ENCODE measurements around the gene CAMTA1. TPM values are rescaled to one million over a fixed set of nuclear protein-coding genes. Genes with fewer than 3 reads are reported as not detected.
"Not testable (repeated sequence)": the region's sequence is repeated elsewhere in the genome, so short reads cannot be mapped to it uniquely, and the experiment has no call there.

Gene CAMTA1
- total RNA-seq, 2 donors from 2014 or later = 36.7 to 51.9 TPM

DNA sequence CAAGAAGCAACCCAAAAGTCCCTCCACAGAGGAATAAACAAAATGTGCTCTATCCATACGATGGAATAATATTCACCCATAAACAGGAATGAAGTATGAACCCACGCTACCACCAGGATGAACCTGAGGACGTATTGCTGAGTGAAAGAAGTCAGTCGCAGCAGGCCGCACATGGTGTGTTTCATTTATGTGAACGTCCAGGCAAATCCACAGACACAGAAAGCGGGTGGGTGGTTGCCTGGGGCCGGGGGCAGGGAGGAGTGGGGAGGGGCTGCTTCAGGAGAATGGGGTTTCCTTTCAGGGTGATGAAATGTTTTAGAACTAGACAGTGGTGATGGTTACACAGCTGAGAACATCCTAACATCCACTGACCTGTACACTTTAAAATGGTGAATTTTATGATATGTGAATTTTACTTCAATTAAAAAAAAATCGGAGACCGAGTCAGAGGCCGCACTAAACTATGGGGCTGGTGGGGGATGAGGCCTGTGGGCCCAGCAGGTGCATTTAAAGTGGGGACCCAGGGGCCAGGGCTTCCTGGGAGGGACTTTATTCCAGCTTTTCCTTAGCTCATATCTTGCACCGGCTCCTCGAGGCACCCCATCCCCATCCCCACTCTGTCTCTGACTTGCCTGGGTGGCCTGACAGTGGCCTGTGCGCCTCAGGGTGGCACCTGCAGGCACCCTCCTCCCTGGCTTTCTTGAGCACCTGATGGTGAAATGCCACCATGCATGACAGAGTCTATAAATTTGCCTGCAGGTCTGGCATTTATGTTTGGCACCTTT is 593.3 kb downstream of the CAMTA1 start:
- H3K4me3 Mint-ChIP-seq = no peak overlapping the region
- H3K27me3 Mint-ChIP-seq = peaks cover 26% of the 10 kb centered on the region
- peaks cover 4% of the 10 kb centered on the region for H3K9me3 Mint-ChIP-seq
- H3K36me3 Mint-ChIP-seq (ENCODE audit: low read depth) = no peaks in the 10 kb centered on the region
- ATAC-seq (replicated peaks) = no peak
- H3K27ac Mint-ChIP-seq = no peak overlapping the region
- no peaks in the 10 kb centered on the region for H3K4me1 Mint-ChIP-seq

DNA sequence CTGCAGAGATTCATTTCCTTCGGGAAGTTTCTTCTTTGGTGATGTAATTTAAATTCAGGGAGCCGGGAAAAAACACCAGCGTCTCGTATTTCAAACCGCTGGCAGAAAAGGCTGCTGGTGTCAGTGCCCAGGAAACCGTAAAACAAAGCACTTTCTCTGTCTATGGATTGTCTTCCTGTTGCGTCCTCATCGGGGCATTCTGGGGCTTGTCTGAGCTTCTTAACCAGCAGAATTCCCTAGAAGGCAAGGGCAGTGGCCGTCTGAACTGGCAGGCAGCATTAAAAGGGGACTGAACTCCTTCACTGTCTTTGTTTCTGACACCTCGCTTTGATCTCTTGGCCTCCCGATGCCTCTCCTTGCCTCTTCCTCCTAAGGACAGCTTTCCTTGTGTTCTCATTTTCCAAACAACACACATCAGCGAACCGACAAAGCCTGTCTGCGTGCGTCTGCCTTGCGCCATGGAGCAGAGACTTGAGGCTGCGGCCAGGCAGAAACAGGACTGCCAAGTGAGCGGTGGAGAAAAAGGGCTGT is 594.3 kb downstream of the CAMTA1 start:
- Mint-ChIP-seq H3K4me3 (no peak overlapping the region), H3K4me1 (no peaks in the 10 kb centered on the region), H3K9me3 (peaks cover 4% of the 10 kb centered on the region), H3K27me3 (peaks cover 23% of the 10 kb centered on the region), H3K36me3 (ENCODE audit: low read depth) (no peaks in the 10 kb centered on the region), H3K27ac (no peak overlapping the region)
- no peak for ATAC-seq (replicated peaks)

DNA sequence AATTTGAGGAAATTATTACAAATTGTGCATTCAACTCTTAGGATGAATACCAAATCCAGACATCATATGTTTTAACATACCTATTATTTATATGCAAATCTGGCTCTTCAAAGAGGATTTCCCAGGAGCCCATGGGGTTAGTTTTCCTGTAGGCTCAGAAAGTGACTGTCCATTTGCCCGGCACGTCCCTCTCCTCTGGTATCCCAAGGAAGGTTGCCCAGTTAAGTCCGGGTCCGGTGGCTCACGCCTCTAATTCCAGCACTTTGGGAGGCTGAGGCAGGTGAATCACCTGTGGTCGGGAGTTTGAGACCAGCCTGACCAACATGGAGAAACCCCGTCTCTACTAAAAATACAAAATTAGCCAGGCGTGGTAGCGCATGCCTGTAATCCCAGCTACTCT is 594.8 kb downstream of the CAMTA1 start:
- H3K27ac Mint-ChIP-seq, H3K4me3 Mint-ChIP-seq: not testable (repeated sequence)

DNA sequence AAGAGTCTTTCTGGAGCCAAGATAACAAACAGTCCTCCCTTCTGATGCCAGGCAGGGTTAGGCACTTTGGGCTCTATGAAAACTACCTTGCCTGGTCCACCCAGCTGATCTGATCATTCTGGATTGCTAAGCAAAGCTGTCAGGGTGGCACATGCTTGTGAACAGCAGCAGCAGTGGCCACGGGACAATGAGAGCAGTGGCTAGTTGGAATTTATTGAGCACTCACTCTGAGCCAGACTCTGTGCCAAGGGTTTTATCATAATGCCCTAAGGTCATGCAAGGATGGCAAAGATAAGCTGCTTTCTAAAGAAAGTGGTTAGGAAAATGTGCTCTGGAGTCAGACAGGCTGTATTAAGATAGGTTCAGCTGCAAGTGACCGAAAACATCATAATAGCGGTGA is 595.5 kb downstream of the CAMTA1 start:
- H3K9me3 Mint-ChIP-seq = peaks cover 4% of the 10 kb centered on the region
- H3K4me1 Mint-ChIP-seq = no peaks in the 10 kb centered on the region
- no peak overlapping the region for H3K4me3 Mint-ChIP-seq

More for the DNA sequence above, 594.8 kb downstream of the CAMTA1 start:
- ATAC-seq (replicated peaks); H3K9me3 Mint-ChIP-seq; H3K36me3 Mint-ChIP-seq (ENCODE audit: low read depth); H3K4me1 Mint-ChIP-seq: not testable (repeated sequence)
- peaks cover 23% of the 10 kb centered on the region for H3K27me3 Mint-ChIP-seq

DNA sequence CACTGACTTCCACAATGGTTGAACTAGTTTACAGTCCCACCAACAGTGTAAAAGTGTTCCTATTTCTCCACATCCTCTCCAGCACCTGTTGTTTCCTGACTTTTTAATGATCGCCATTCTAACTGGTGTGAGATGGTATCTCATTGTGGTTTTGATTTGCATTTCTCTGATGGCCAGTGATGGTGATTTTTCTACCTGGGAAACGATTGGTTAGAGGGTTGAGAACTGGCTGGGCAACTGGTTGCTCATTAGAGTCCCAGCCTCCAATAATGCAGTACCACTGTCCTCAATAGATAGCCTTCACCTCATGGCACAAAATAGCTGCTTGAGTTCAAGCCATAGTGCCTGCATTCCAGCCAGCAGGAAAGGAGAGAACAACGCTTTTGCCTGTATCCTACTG is 596.5 kb downstream of the CAMTA1 start:
- not testable (repeated sequence) for ATAC-seq (replicated peaks); H3K27ac Mint-ChIP-seq; H3K36me3 Mint-ChIP-seq (ENCODE audit: low read depth); H3K9me3 Mint-ChIP-seq; H3K4me1 Mint-ChIP-seq; H3K4me3 Mint-ChIP-seq
- peaks cover 19% of the 10 kb centered on the region for H3K27me3 Mint-ChIP-seq

More for the DNA sequence above, 595.5 kb downstream of the CAMTA1 start:
- H3K27me3 Mint-ChIP-seq = peaks cover 19% of the 10 kb centered on the region
- H3K27ac Mint-ChIP-seq = no peak overlapping the region
- no peak for ATAC-seq (replicated peaks)
- no peaks in the 10 kb centered on the region for H3K36me3 Mint-ChIP-seq (ENCODE audit: low read depth)

DNA sequence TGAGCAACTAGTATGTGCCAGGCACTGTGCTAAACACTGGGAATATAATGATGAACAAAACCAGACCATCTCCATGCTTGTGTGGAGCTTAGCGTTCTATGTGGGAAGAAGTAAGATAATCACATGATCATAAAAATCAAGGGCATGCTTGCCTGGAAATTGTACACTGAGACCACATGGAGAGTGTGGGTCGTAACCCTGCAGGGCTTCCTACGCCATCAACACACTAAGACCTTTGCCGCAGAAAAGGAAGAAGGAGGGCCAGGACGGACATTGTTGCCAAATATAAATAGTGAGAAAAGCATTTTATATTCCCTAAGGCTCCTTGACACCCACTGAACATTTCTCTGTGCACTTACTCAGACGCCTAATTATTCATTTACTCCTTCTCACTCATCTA is 597.7 kb downstream of the CAMTA1 start:
- Mint-ChIP-seq H3K4me3 (no peak overlapping the region), H3K27ac (no peak overlapping the region), H3K36me3 (ENCODE audit: low read depth) (no peaks in the 10 kb centered on the region), H3K4me1 (no peaks in the 10 kb centered on the region), H3K9me3 (peaks cover 4% of the 10 kb centered on the region), H3K27me3 (peaks cover 21% of the 10 kb centered on the region)
- ATAC-seq (replicated peaks) = no peak

DNA sequence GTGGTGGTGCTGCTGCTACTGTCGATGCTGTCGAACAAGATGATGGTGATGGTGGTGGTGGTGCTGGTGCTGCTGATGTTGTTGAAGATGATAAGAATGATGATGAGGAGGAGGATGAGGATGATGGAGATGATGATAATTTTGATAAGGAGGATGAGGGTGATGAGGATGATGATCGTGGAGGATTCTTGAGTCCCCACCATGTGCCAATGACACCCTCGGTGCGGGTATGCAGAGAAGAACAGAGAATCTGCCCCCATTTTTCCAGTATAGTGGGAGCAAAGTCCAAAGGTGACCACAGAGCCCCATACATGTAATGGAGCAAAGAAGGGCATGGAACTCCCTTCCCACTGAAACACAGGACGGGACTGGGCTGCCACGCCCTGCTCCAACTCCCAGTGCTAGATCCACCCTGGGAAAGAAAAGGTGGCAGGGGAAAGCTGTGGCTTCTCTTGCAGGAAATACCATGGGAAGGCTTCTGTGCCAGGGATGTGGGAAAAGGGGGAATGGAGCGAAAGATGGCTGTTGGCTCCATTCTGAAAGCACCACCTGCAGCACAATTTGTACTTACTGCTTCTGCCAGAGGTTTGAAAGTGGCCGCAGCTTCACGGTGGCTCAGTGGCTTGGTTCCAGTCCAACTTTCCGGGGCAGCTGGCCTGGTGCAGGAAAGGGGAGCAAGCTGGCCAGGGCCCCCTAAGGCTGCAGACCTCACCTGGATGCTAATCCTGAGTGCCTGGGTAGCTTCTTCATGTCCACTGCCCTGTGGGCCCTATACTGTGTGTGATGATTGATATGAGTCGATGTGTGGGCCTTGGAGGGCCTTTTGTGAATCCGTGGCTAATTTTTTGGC is 598.6 kb downstream of the CAMTA1 start:
- ATAC-seq (replicated peaks) = no peak
- peaks cover 4% of the 10 kb centered on the region for H3K9me3 Mint-ChIP-seq
- no peaks in the 10 kb centered on the region for H3K36me3 Mint-ChIP-seq (ENCODE audit: low read depth)
- H3K4me3 Mint-ChIP-seq = no peak overlapping the region
- H3K4me1 Mint-ChIP-seq = no peaks in the 10 kb centered on the region
- no peak overlapping the region for H3K27ac Mint-ChIP-seq
- H3K27me3 Mint-ChIP-seq = peaks cover 19% of the 10 kb centered on the region

DNA sequence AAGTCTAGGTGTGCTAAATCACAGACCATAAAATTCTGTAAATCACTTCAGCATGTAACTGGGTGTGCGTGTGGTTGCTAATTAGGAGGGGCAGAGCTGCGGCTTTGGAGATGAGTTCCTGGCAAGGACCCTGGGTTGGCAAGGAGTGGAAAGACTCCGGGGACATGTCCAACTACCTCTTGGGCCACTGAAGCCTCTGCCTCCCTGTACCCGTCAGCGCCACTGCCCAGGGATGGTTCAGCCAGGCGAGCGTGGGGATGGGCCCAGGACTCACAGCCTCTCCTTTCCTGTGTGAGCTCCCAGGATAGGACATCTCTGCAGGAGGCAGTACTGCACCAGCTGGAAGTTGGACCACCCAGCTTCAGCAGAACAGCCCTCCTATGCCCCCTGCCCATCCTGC is 599.4 kb downstream of the CAMTA1 start:
- no peak overlapping the region for H3K27ac Mint-ChIP-seq
- no peak for ATAC-seq (replicated peaks)
- no peak overlapping the region for H3K4me3 Mint-ChIP-seq
- no peaks in the 10 kb centered on the region for H3K36me3 Mint-ChIP-seq (ENCODE audit: low read depth)
- H3K4me1 Mint-ChIP-seq = no peaks in the 10 kb centered on the region
- peaks cover 14% of the 10 kb centered on the region for H3K27me3 Mint-ChIP-seq
- peaks cover 4% of the 10 kb centered on the region for H3K9me3 Mint-ChIP-seq

DNA sequence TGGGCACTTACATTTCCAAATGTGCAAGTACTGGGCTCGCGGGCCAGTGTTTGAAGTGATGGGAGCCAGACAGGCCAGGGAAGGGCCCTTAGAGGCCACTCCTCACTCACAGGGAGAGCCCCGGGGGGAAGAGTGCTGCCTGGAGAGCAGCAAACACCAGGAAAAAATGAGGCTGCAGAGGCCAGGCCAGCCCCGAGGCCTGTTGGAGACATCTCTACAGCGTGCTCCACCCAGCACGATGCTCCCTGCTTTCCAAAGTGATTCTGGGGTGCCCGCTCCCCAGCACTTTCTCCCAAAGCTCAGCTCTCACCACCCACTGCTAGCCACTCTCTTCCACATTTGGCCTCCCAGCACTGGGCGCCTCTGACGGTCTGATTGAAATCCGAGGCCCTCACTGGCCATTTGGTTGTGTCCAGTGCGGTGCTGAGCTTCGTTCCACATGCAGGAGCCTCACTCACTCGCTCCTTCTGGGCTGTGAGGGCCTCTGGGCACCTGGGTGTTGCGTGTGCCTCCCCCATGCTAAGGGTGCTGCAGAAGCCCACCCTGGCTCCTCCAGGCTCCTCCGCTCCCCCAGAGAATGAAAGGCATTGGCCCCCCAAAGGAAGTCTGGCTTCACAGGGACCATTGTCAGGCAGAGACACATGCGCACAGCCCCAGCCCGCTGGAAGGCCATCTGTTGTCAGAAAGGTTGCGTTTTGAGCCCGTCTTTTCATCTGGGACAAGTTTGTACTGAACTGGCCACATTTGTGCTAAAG is 600.4 kb downstream of the CAMTA1 start:
- Mint-ChIP-seq H3K27me3 (peaks cover 12% of the 10 kb centered on the region), H3K36me3 (ENCODE audit: low read depth) (no peaks in the 10 kb centered on the region), H3K27ac (no peak overlapping the region), H3K9me3 (peaks cover 4% of the 10 kb centered on the region), H3K4me1 (no peaks in the 10 kb centered on the region), H3K4me3 (no peak overlapping the region)
- no peak for ATAC-seq (replicated peaks)

DNA sequence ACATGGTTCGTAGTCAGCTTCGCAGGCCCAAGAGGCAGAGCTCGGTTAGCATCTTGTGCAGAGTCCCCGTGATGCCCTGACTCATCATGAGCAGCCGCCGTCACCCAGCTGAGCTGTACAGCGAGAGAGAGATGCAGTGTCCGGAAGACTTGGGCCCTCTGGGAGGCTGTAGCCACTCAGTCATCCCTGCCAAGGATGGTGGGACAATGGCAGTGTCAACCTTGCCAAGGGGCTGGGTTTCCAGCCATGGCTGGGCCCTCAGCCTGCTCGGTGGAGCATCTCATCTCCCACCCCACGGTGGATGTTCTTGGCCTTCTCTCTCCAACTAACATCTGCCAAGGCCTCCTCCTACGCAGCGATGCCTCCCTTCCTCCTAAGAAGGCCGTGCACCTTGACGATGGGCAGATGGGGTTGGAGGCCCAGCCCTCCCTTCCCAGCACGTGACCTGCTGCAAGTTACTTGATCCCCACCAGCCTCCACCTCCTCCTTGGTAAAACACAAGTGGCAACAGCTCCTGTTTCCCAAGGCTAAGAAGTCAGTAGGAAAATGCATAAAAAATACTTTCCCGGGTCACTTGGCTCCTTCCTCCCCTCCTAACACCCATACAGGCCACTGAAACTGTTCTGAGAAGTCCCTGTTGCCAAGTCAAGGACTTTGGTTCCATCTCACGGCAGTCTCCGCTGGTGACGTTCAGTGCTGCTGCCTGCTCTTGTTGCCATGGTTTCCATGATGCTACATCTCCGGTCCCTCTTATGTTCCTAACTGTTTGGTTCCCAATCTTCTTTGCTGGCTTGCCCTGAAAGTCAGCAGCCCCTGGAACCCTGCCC is 601.2 kb downstream of the CAMTA1 start:
- no peak for ATAC-seq (replicated peaks)
- Mint-ChIP-seq H3K36me3 (ENCODE audit: low read depth) (no peaks in the 10 kb centered on the region), H3K27ac (no peak overlapping the region), H3K27me3 (peaks cover 12% of the 10 kb centered on the region), H3K4me1 (no peaks in the 10 kb centered on the region), H3K9me3 (peaks cover 4% of the 10 kb centered on the region), H3K4me3 (no peak overlapping the region)

DNA sequence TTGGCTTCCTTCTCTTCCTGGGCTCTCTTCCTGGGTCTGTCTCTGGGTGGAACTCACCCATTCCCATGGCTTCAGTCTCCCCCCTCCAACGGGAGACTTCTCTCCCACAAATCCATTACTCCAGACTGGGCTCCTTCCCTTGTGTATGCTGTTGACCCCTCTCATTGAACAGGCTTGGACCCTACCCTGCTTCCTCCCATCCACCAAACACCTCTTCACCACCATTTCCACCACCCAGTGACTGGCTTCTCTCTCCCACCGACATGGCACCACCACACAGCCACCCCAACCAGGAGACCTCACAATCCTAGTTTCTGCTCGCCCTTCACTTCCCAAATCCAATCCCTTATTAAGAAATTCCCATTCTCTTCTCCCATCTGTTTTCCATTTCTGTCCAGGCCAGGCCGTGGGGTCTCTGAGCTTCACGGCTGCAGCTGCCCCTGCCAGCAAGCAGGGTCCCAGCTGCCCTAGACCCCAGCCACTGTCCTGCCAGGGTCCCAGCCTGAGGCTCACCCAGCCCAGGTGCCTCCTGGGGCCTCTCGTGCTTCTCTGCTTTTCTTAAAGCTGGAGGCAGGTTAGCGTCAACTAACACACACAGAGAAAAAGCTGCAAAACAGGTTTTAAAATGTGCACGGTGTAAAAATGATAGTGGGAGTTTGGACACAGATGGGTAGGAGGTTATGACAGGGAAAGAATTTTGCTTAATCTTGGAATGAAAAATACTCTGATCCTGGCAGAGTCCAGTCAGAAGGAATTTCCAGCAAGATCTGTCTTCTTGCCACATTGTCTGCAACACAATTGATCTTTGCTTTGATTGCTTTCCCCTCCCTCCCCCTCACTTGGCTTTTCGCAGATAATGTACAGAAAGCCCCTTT is 602.0 kb downstream of the CAMTA1 start:
- H3K4me1 Mint-ChIP-seq = no peaks in the 10 kb centered on the region
- no peak overlapping the region for H3K4me3 Mint-ChIP-seq
- H3K36me3 Mint-ChIP-seq (ENCODE audit: low read depth) = no peaks in the 10 kb centered on the region
- no peak for ATAC-seq (replicated peaks)
- H3K27ac Mint-ChIP-seq = no peak overlapping the region
- H3K27me3 Mint-ChIP-seq = peaks cover 12% of the 10 kb centered on the region
- H3K9me3 Mint-ChIP-seq = peaks cover 4% of the 10 kb centered on the region

DNA sequence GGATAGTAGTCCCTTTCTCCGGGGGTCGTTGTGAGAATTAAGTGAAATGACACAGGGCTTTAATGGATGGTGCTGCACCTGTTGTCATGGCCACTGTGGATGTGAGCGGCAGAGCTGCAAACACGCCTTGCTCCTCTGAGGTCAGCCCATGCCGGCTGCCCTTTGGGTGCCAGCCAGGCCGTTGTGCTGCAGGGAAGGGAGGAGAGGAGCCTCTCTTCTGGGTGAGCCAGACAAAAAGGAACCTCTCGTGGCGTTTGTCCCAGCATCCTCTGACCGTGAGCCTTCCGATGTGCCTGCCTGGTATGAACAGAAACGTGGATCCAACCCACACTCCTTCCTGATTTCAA is 602.9 kb downstream of the CAMTA1 start:
- no peaks in the 10 kb centered on the region for H3K36me3 Mint-ChIP-seq (ENCODE audit: low read depth)

More for the DNA sequence above, 602.9 kb downstream of the CAMTA1 start:
- no peaks in the 10 kb centered on the region for H3K9me3 Mint-ChIP-seq
- H3K27me3 Mint-ChIP-seq = peaks cover 8% of the 10 kb centered on the region
- no peaks in the 10 kb centered on the region for H3K4me1 Mint-ChIP-seq
- H3K27ac Mint-ChIP-seq = no peak overlapping the region
- ATAC-seq (replicated peaks) = no peak
- no peak overlapping the region for H3K4me3 Mint-ChIP-seq

Data from activated T-helper 17 cell treated with anti-CD3 and anti-CD28 coated beads, Interleukin-2, amount 50 U/mL, for 72 hours (primary cell).